IMR-90 (cell line): ENCODE results near the gene CALR. TPM values are rescaled to one million over a fixed set of nuclear protein-coding genes. Genes with fewer than 3 reads are reported as not detected.

Experiments
- ATAC-seq: fragments of 200-7000 bp; cut with Tn5 transposase; 2 replicates; pipeline ENCODE4 v1.9.1; 2020; ENCODE audit warnings: low read depth, mild to moderate bottlenecking, moderate library complexity
- BruUV-seq: library from RNA; stranded (reverse); fragments of 400-500 nt; replicated peaks from 2 replicates; lab custom pipeline; 2021; lab: Mats Ljungman, UMichigan
- CTCF ChIA-PET: fragments of 300-600 bp; formaldehyde crosslinking; extraction: SDS; loops from one replicate; lab custom pipeline; 2021; ENCODE audit warnings: antibody characterized with exemption; lab: Yijun Ruan, JAX
- POLR2A ChIA-PET: fragments of 300-600 bp; sonication (Branson Sonifier 250); formaldehyde crosslinking; loops from one replicate; lab custom pipeline; 2022; ENCODE audit warnings: antibody characterized with exemption; ENCODE audit not compliant: unreplicated experiment; lab: Charles Lee
- DNase-seq: peaks from one replicate; pipeline ENCODE4 v3.0.0; 2013
- H2AFZ ChIP-seq: replicated peaks from 2 replicates; pipeline ENCODE3; 2013; ENCODE audit warnings: low read length, mild to moderate bottlenecking; ENCODE audit not compliant: poor library complexity
- H2AK5ac ChIP-seq: 2 replicates; pipeline ENCODE4 v1.6.1; 2013; ENCODE audit warnings: low read depth, low read length, inconsistent platforms
- H2AK9ac ChIP-seq: replicated peaks from 2 replicates; pipeline ENCODE3; 2013; ENCODE audit warnings: mild to moderate bottlenecking, low read depth, low read length, moderate library complexity; ENCODE audit not compliant: poor library complexity
- H2BK120ac ChIP-seq: 2 replicates; pipeline ENCODE4 v1.6.1; 2013; ENCODE audit warnings: low read depth, low read length, inconsistent platforms
- H2BK15ac ChIP-seq: 3 replicates; pipeline ENCODE4 v1.6.1; 2013; ENCODE audit warnings: low read depth, low read length, inconsistent platforms
- H2BK20ac ChIP-seq: 2 replicates; pipeline ENCODE4 v1.6.1; 2013; ENCODE audit warnings: low read depth, mild to moderate bottlenecking, inconsistent platforms, low read length, moderate library complexity
- H2BK5ac ChIP-seq: 2 replicates; pipeline ENCODE4 v1.6.1; 2013; ENCODE audit warnings: mild to moderate bottlenecking, low read depth, low read length, inconsistent platforms; ENCODE audit not compliant: poor library complexity, severe bottlenecking
- H3K14ac ChIP-seq: replicated peaks from 2 replicates; pipeline ENCODE4 v1.6.1; 2013; ENCODE audit warnings: low read depth, low read length, inconsistent platforms
- H3K18ac ChIP-seq: 2 replicates; pipeline ENCODE4 v1.6.1; 2013; ENCODE audit warnings: low read depth, low read length, control low read depth
- H3K23ac ChIP-seq: 2 replicates; pipeline ENCODE4 v1.6.1; 2013; ENCODE audit warnings: low read depth, low read length, inconsistent platforms
- H3K27ac ChIP-seq: 2 replicates; pipeline ENCODE4 v1.5.1; 2013; ENCODE audit warnings: mild to moderate bottlenecking, control low read depth, low read length; ENCODE audit not compliant: insufficient read depth
- H3K27me3 ChIP-seq: 2 replicates; pipeline ENCODE4 v1.6.1; 2013; ENCODE audit warnings: low read length; ENCODE audit not compliant: control insufficient read depth, insufficient read depth
- H3K36me3 ChIP-seq: 2 replicates; pipeline ENCODE4 v1.6.1; 2013; ENCODE audit warnings: low read length, mixed read lengths; ENCODE audit not compliant: control insufficient read depth, insufficient read depth
- H3K4ac ChIP-seq: 2 replicates; pipeline ENCODE4 v1.6.1; 2013; ENCODE audit warnings: low read depth, low read length, inconsistent platforms
- H3K4me1 ChIP-seq: 2 replicates; pipeline ENCODE4 v1.6.1; 2013; ENCODE audit warnings: low read length, mixed read lengths; ENCODE audit not compliant: control insufficient read depth, insufficient read depth
- H3K4me2 ChIP-seq: 2 replicates; pipeline ENCODE4 v1.6.1; 2013; ENCODE audit warnings: low read depth, mild to moderate bottlenecking, control low read depth, low read length, moderate library complexity
- H3K4me3 ChIP-seq: 2 replicates; pipeline ENCODE4 v1.5.1; 2013; ENCODE audit warnings: low read depth, mild to moderate bottlenecking, control low read depth, low read length, moderate library complexity; ENCODE audit not compliant: insufficient read depth
- H3K56ac ChIP-seq: 2 replicates; pipeline ENCODE4 v1.6.1; 2013; ENCODE audit warnings: low read length, inconsistent platforms; ENCODE audit not compliant: insufficient read depth; ENCODE audit errors: extremely low read depth
- H3K79me1 ChIP-seq, 2 experiments: 2 replicates each; pipeline ENCODE4 v1.6.1; 2013; ENCODE audit warnings: low read length in 2 of 2, inconsistent platforms in 1 of 2, low read depth in 1 of 2
- H3K9ac ChIP-seq: 2 replicates; pipeline ENCODE4 v1.6.1; 2013; ENCODE audit warnings: low read depth, low read length, control low read depth
- H3K9me1 ChIP-seq: 2 replicates; pipeline ENCODE4 v1.6.1; 2013; ENCODE audit warnings: low read length, inconsistent platforms; ENCODE audit not compliant: insufficient read depth
- H3K9me3 ChIP-seq: 2 replicates; pipeline ENCODE4 v1.6.1; 2013; ENCODE audit warnings: low read length; ENCODE audit not compliant: control insufficient read depth, insufficient read depth
- H4K20me1 ChIP-seq: 2 replicates; pipeline ENCODE4 v1.6.1; 2013; ENCODE audit warnings: low read length, inconsistent platforms; ENCODE audit not compliant: insufficient read depth
- H4K5ac ChIP-seq: 2 replicates; pipeline ENCODE4 v1.6.1; 2013; ENCODE audit warnings: mild to moderate bottlenecking, low read depth, low read length, control low read depth
- H4K8ac ChIP-seq, 2 experiments: 2 replicates each; pipeline ENCODE4 v1.6.1; 2013; ENCODE audit warnings: low read depth in 2 of 2, low read length in 2 of 2, control low read depth in 1 of 2, inconsistent platforms in 1 of 2
- H4K91ac ChIP-seq: 2 replicates; pipeline ENCODE4 v1.6.1; 2013; ENCODE audit warnings: low read depth, low read length, inconsistent platforms; ENCODE audit not compliant: insufficient read depth
- CEBPB ChIP-seq: IDR thresholded peaks from 2 replicates; pipeline ENCODE4 v1.6.1; 2012; ENCODE audit warnings: low read depth, low read length, improper control_type of control experiment
- SMC3 ChIP-seq: fragments of 150-350 bp; IDR thresholded peaks from 2 replicates; pipeline ENCODE4 v1.6.1; 2016; ENCODE audit warnings: low read depth, mild to moderate bottlenecking, antibody characterized with exemption, low read length, moderate library complexity
- WGBS, 2 experiments: methylation state at CpG; one replicate each; pipeline versions ENCODE4 v1.1.5 to v1.1.7; 2013; ENCODE audit warnings: missing lambda C conversion rate in 2 of 2; ENCODE audit not compliant: insufficient read length in 1 of 2; ENCODE audit errors: extremely low coverage in 2 of 2; 5-methylcytosine and 5-hydroxymethylcytosine counted together
- dilution Hi-C: fragments of 300-500 bp; cut with HindIII; formaldehyde crosslinking; loops from one replicate; pipeline ENCODE4 v1.14.3; 2018; ENCODE audit warnings: low sequenced_read_pairs; ENCODE audit not compliant: unreplicated experiment
- in situ Hi-C: fragments of 300-500 bp; cut with MboI; formaldehyde crosslinking; loops from 3 replicates; pipeline ENCODE4 v1.14.3; 2019; ENCODE audit warnings: low sequenced_read_pairs, inconsistent platforms, mixed read lengths
- intact Hi-C: fragments of 100-400 bp; cut with micrococcal nuclease; formaldehyde crosslinking; loops from 2 replicates; pipeline ENCODE4 v1.10.0; 2022
- polyA plus RNA-seq, 3 experiments: library from polyadenylated mRNA; depleted of rRNA; stranded (reverse); fragments of >200 nt; gene quantifications; 2 replicates each; pipeline ENCODE4 v1.2.3, GENCODE V29; 2012; ENCODE audit warnings: low replicate concordance in 1 of 3
- total RNA-seq: library from RNA; depleted of rRNA; stranded (reverse); fragments of >200 nt; gene quantifications from 2 replicates; pipeline ENCODE4 v1.2.3, GENCODE V29; 2012

The CALR gene
- total and polyA plus RNA-seq, 2 of the 4 experiments (the other 2 are of a cell fraction) = 1,932 to 3,358 TPM

DNA sequence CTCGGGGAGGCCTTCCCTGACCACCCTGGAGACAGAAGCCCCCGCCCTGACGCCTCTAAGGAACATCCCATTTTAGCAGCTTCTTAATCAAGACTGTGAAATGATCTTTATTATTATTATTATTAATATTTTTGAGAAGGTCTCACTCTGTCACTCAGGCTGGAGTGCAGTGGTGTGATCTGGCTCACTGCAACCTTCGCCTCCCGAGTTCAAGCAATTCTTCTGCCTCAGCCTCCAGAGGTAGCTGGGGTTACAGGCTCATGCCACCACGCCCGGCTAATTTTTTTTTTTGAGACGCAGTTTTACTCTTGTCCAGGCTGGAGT is 27.4 kb downstream of the CALR start:
- POLR2A ChIA-PET = interaction anchor here (0.6 kb wide), 1 partner anchor 127 kb away, joined by 3 read pairs; no protein-coding TSS in a partner anchor
- DNase-seq = no peak
- no peak overlapping the region; the same call in 1 of the 2 replicates for H3K4me2 ChIP-seq
- no peak overlapping the region for H3K4ac ChIP-seq
- no peak overlapping the region for H4K91ac ChIP-seq
- no CpG with 5 or more reads among the region's 8 CpGs for WGBS, 2 experiments
- no peak overlapping the region for H3K18ac ChIP-seq
- peaks cover 4% of the 10 kb centered on the region; the same call in 1 of the 2 replicates for H3K4me1 ChIP-seq
- H3K56ac ChIP-seq = no peak overlapping the region
- dilution Hi-C loops (no loop called here), in situ Hi-C loops (no loop called here), intact Hi-C loops (loop anchor here (2.0 kb wide), 1 partner anchor 75 kb away; the partner anchor contains the start of gene GCDH)
- no peaks in the 10 kb centered on the region for H3K9me1 ChIP-seq
- H4K8ac ChIP-seq = no peak overlapping the region; a peak in 1 of 4 replicates
- H3K36me3 ChIP-seq = no peaks in the 10 kb centered on the region
- H3K4me3 ChIP-seq = no peak overlapping the region
- no peak for TF ChIP-seq CEBPB
- no peak for TF ChIP-seq SMC3
- no peak overlapping the region for H2BK120ac ChIP-seq
- no peak overlapping the region for H3K14ac ChIP-seq
- no peak for ATAC-seq
- no peaks in the 10 kb centered on the region for H3K9me3 ChIP-seq
- no peak overlapping the region for H4K5ac ChIP-seq
- peaks cover 0 to 3% of the 10 kb centered on the region in 2 experiments; a peak in 1 of 4 replicates for H3K79me1 ChIP-seq
- no peak overlapping the region for H3K9ac ChIP-seq
- no peak overlapping the region for H2BK20ac ChIP-seq
- CTCF ChIA-PET = interaction anchor here (0.5 to 1.8 kb wide), 28 partner anchors 9 to 1776 kb away, joined by 3 to 18 read pairs (median 4); partner anchors contain the start of genes GADD45GIP1 and NACC1
- no peaks in the 10 kb centered on the region; the same call in 1 of the 2 replicates for H3K27me3 ChIP-seq
- BruUV-seq = no TSS peak
- no peak overlapping the region for H2BK5ac ChIP-seq
- H3K23ac ChIP-seq = no peak overlapping the region
- no peak overlapping the region for H2AK5ac ChIP-seq
- peak overlapping the region; percentile 100 for H2AFZ ChIP-seq
- H2AK9ac ChIP-seq = no peak overlapping the region
- no peak overlapping the region for H3K27ac ChIP-seq
- H4K20me1 ChIP-seq = no peaks in the 10 kb centered on the region
- no peak overlapping the region for H2BK15ac ChIP-seq
